Activated naive CD8-positive, alpha-beta T cell treated with anti-CD3 and anti-CD28 coated beads, Interleukin-2, amount 10 ng/mL, durations not matched to agents 7 days and 5 days (primary cell): ENCODE measurements around the gene WTAP. TPM values are rescaled to one million over a fixed set of nuclear protein-coding genes. Genes with fewer than 3 reads are reported as not detected.
"Not testable (repeated sequence)": the region's sequence is repeated elsewhere in the genome, so short reads cannot be mapped to it uniquely, and the experiment has no call there.

ENCODE experiments used
- ATAC-seq: fragments of 150-1000 bp; cut with Tn5 transposase; one replicate; pipeline ENCODE4 v1.10.0; 2021; ENCODE audit warnings: low read depth, moderate library complexity
- POLR2A ChIA-PET: fragments of 350-600 bp; sonication (Branson Sonifier 250); formaldehyde crosslinking; loops from one replicate; lab custom pipeline; 2021; ENCODE audit warnings: antibody characterized with exemption; lab: Charles Lee
- DNase-seq: peaks from one replicate; pipeline ENCODE4 v3.0.0; 2021
- H3K27ac Mint-ChIP-seq: one replicate; pipeline ENCODE4 v1.8.0; 2022; ENCODE audit warnings: mild to moderate bottlenecking, mixed read lengths
- H3K27me3 Mint-ChIP-seq: one replicate; pipeline ENCODE4 v1.8.0; 2022; ENCODE audit warnings: mild to moderate bottlenecking, moderate library complexity, mixed read lengths
- H3K36me3 Mint-ChIP-seq: one replicate; pipeline ENCODE4 v1.8.0; 2021; ENCODE audit warnings: mild to moderate bottlenecking, mixed read lengths
- H3K4me1 Mint-ChIP-seq: one replicate; pipeline ENCODE4 v1.8.0; 2021; ENCODE audit warnings: mixed read lengths
- H3K4me3 Mint-ChIP-seq: one replicate; pipeline ENCODE4 v1.8.0; 2022; ENCODE audit warnings: mild to moderate bottlenecking, moderate library complexity, mixed read lengths
- H3K9me3 Mint-ChIP-seq: one replicate; pipeline ENCODE4 v1.8.0; 2021; ENCODE audit warnings: mixed read lengths
- total RNA-seq, 2 experiments: library from RNA; stranded (reverse); gene quantifications; one replicate each; pipeline ENCODE4 v1.2.3, GENCODE V29; 2021

Gene WTAP
- total RNA-seq, 2 experiments from 2014 or later, result 127 to 129 TPM

DNA sequence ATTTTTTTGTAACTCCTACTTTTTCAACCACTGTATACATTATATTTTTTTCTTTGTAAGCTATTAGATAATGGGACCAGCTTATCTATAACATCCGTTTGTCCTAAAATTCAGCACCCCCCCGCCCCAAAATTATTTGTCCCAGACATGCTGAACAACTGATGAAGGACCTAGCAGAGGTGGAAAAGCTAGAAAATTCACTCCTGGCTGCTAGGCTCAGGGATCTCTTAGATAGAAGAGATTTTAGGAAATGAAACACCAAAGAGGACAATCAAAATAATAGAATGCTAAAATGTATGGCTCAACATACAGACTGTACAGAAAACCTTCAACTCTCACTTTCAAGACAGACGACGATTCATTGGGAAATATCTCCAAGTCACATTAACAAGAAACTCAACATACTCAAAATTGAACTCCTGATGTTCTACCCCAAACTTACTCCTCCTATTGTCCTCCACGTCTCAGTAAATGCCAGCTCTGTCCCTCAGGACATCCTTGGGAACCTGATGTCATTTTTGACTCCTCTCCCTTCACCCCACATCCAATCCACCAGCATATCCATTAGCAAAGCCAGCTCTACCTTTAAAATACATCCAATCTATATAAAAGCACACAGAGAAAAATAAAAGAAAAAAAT, 38.9 kb upstream of the WTAP start:
- no peak overlapping the region for H3K27ac Mint-ChIP-seq
- DNase-seq (no peak), ATAC-seq (no peak)
- peaks cover 33% of the 10 kb centered on the region for H3K4me1 Mint-ChIP-seq
- H3K9me3 Mint-ChIP-seq, result no peaks in the 10 kb centered on the region
- H3K4me3 Mint-ChIP-seq, result no peak overlapping the region
- H3K27me3 Mint-ChIP-seq, result no peaks in the 10 kb centered on the region
- POLR2A ChIA-PET, result interaction anchor here (1.3 kb wide), 1 partner anchor 38 kb away, joined by 3 read pairs; no protein-coding TSS in a partner anchor
- H3K36me3 Mint-ChIP-seq, result peaks cover 30% of the 10 kb centered on the region

DNA sequence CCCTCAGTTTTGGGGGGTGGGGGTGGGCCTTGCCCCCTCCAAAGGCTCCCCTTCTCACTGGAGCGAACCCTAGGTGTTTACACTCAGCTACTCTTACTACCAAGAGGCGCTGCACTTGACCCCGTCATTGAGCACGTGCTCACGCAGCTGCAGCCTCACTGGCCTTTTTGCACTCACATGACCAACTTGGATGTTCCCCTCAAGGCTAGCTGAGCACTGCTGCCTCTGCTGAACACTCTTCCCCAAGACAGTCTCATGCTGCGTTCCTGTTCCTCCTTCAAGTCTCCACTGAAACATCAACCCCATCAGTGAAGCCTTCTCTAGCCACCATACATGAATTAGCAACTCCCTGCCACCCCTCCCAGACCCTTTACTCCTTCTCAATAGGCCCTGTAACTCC, 38.3 kb upstream of the WTAP start:
- peaks cover 37% of the 10 kb centered on the region for H3K4me1 Mint-ChIP-seq
- H3K27me3 Mint-ChIP-seq, result no peaks in the 10 kb centered on the region
- no peak overlapping the region for H3K4me3 Mint-ChIP-seq
- H3K9me3 Mint-ChIP-seq, result no peaks in the 10 kb centered on the region
- no peak overlapping the region for H3K27ac Mint-ChIP-seq
- H3K36me3 Mint-ChIP-seq, result peaks cover 28% of the 10 kb centered on the region
- no peak for DNase-seq
- ATAC-seq, result no peak
- POLR2A ChIA-PET, result interaction anchor here (1.3 kb wide), 1 partner anchor 38 kb away, joined by 3 read pairs; no protein-coding TSS in a partner anchor

DNA sequence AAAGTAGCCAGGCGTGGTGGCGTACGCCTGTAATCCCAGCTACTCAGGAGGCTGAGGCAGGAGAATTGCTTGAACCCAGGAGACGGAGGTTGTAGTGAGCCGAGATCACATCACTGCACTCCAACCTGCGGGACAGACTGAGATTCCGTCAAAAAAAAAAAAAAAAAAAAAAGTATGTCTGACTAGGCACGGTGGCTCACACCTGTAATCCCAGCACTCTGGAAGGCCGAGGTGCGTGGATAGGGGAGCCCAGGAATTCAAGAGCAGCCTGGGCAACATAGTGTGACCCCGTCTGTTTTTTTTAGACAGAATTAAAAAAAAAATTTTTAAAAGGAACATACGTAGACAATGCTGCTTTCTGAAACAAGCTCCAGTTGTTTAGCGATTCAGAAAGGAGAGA, 37.2 kb upstream of the WTAP start:
- H3K4me1 Mint-ChIP-seq, result peaks cover 47% of the 10 kb centered on the region
- not testable (repeated sequence) for DNase-seq, H3K27ac Mint-ChIP-seq, H3K9me3 Mint-ChIP-seq, ATAC-seq, H3K4me3 Mint-ChIP-seq, H3K27me3 Mint-ChIP-seq
- H3K36me3 Mint-ChIP-seq, result peaks cover 27% of the 10 kb centered on the region
- POLR2A ChIA-PET, result interaction anchor here (4.2 kb wide), 1 partner anchor 100 kb away, joined by 27 read pairs; the partner anchor contains the start of genes MRPL18 and TCP1

DNA sequence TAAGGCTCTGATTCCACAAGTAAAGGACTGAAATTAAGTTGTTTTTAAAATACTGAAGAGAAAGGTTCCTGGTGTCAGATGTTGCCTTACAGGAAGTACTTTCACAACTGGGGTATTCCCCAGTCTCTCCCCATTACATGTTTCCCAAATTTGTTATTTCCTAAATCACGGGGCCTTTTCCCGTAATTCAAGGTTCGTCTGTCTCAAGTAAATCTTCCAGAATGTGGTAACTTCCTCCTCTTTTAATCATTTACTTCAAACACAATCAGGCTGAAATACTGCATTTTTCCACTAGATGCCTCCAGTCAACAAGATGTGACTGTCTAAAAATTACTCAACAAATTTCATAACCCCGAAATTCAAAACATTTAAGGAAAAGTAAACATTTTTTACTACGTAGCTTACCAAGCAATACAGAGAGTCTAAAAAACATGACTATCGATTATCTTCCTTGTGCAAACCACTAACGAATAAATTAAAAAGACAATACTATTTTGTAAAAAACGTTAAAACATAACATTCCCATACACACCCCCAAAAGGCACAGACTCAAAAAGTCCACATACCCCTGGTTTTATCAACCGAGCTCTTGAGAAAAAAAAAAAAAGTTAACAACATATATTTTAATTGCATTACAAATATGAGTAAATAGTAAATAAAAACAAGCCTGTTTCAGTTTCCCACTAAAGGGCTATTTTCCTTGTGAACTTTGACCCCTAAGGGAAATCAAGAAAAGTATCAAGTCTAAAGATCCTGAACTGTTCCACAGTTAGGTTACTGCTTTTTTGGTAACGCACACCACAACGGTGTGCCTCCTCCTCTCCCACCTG, 36.0 kb upstream of the WTAP start:
- Mint-ChIP-seq H3K4me1 (peaks cover 47% of the 10 kb centered on the region), H3K27ac (peak overlapping the region; percentile 92), H3K27me3 (no peaks in the 10 kb centered on the region), H3K9me3 (no peaks in the 10 kb centered on the region), H3K36me3 (peaks cover 27% of the 10 kb centered on the region), H3K4me3 (peak overlapping the region; percentile 91)
- no peak for ATAC-seq
- DNase-seq, result no peak
- POLR2A ChIA-PET, result interaction anchor here (0.7 to 4.7 kb wide), 5 partner anchors 10 to 118 kb away, joined by 3 to 46 read pairs (median 14); partner anchors contain the start of genes ACAT2, MRPL18, TCP1 and WTAP

DNA sequence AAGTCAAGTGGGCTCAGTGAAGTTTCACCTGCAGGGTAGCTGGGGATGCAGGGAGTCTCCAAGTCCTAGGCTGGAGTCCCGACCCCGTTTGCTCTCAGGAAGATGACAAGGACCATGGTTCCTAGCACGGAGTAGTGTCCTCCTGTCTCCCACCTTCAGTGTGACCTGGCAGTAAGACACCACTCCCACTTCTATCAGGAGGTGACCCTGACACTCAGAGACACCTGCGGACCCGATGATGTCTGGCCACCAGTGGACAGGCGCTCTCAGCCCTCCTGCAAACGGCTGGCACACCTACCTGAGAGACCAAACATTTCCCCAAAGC, 35.4 kb upstream of the WTAP start:
- Mint-ChIP-seq H3K4me3 (peak overlapping the region; percentile 91), H3K27me3 (no peaks in the 10 kb centered on the region)

DNA sequence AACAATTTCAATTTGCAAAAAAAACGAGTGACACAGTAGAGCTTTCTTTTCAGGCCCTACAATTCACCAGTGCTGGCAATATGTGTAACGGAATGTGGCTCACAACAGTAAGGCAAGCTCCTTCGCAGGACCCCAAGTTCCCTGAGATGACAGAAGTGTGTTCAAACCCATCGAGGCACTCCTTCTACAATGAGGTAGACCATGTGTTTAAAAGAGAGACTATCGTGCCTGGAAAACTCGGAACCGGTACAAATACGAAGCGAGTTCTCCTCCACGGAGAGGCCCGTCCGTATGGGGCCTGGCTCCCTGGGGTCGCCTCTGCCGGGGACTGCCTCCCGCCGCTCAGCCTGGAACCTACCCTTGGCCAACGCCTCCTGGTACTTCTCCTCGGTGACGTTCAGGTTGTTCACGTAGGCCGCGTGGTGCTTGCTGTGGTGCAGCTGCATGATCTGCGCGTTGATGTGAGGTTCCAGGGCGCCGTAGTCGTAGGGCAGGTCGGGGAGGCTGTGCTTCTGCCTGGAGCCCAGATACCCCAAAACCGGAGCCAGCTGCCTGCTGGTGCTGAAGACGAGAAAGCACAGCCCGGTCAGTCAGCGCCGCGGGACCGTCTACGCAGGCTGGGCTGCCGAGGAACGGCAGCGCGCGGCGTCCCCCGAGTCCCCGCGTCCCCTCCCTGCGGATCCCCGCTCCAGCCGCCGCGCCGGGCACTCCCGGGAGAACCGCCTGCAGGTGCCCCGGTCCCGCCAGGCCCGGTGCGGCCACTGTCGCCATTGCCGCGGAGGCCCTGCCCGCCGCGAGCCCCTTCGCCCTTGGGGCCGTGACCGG, 34.8 kb upstream of the WTAP start:
- POLR2A ChIA-PET, result interaction anchor here (0.7 to 4.7 kb wide), 6 partner anchors 11 to 171 kb away, joined by 3 to 46 read pairs (median 8); partner anchors contain the start of genes ACAT2, MRPL18, TCP1 and WTAP
- peak overlapping the region; percentile 91 for H3K4me3 Mint-ChIP-seq
- H3K9me3 Mint-ChIP-seq, result no peaks in the 10 kb centered on the region
- H3K27ac Mint-ChIP-seq, result peak overlapping the region; percentile 92
- peaks cover 40% of the 10 kb centered on the region for H3K4me1 Mint-ChIP-seq
- H3K36me3 Mint-ChIP-seq, result peaks cover 19% of the 10 kb centered on the region
- DNase-seq (no peak), ATAC-seq (peak; percentile 52)
- no peaks in the 10 kb centered on the region for H3K27me3 Mint-ChIP-seq

More for the DNA sequence above, 35.4 kb upstream of the WTAP start:
- POLR2A ChIA-PET, result interaction anchor here (0.7 to 4.7 kb wide), 5 partner anchors 10 to 117 kb away, joined by 3 to 46 read pairs (median 14); partner anchors contain the start of genes ACAT2, MRPL18, TCP1 and WTAP
- peaks cover 23% of the 10 kb centered on the region for H3K36me3 Mint-ChIP-seq
- peak overlapping the region; percentile 92 for H3K27ac Mint-ChIP-seq
- ATAC-seq, result no peak
- H3K9me3 Mint-ChIP-seq, result no peaks in the 10 kb centered on the region
- DNase-seq, result peak; percentile 42
- H3K4me1 Mint-ChIP-seq, result peaks cover 44% of the 10 kb centered on the region

DNA sequence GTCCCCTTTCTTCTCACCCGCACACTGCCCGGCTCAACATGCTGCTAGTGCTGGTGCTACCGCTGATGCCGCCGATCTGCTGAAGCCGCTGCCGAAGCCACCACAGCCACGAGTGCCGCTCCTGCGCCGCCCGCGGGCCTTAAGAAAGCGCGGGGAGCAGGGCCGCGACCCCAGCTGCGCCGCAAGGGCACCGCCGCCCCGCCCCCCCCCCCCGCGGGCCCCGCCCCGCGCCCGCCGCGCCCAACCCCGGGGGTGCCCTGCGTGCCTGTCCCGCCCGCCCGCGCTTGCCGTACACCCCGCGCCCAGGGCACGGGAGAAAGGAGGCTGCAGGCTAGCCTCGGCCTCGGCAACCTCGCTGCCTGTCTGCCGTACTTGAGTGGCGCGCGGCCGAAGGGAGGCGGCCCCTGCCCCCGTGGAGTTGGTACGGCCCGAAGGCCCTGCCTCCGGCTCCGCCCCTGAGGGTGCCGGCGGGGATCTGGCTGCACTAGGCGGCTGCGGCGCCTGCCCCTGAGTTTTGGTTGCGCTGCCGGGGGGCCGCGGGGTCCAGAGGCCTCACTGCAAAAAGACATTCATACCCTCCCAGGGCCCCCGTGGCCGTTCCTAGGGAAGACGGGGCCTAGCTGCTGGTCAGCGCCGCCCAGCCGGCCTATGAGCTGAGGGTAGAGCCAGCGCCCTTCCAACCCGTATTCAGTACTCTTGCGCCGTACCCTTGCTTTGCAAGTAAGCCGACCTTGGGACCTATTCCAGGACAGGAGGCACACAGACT, 34.0 kb upstream of the WTAP start, which contains the start of gene SOD2:
SOD2 (minus strand) TSS at position 114 of the 766 bp plus-strand sequence; CDS start at position 40, 74 bp downstream.
- peak; percentile 90 for DNase-seq
- peaks cover 36% of the 10 kb centered on the region for H3K4me1 Mint-ChIP-seq
- H3K27ac Mint-ChIP-seq, result peak within 1 kb of the TSS; percentile 93

DNA sequence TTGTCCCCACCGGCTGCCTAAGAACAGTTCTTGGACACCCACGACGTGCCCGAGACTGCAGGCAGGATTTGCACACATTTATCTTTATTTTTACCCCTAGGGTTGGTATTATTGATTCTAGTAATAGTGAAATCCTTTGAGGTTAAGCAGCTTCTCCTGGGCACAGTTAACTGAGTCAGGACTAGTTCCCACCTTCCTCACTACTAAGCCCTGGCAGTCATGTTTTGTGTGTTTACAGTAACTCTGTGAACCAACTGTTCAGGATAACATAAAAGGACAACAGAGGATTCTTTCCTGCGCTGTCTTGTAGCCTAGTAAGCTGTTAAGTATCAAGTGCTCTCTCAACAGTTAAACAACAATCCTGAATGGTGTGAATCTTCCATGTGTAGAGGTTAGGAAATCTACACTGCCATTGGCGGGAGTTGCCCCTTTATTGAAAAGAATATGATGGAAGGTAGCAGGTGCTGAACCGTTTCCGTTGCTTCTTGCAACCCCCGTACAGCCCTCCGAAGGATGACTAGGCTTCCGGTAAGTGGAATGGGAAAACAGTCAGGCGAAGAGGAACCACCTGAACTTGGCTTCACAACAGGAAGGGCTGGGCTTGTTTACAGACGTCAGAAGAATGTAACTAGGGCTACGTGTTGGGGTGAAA, 33.3 kb upstream of the WTAP start:
- Mint-ChIP-seq H3K36me3 (peaks cover 9% of the 10 kb centered on the region), H3K27me3 (no peaks in the 10 kb centered on the region), H3K4me3 (peak overlapping the region; percentile 94), H3K9me3 (no peaks in the 10 kb centered on the region), H3K4me1 (peaks cover 29% of the 10 kb centered on the region), H3K27ac (peak overlapping the region; percentile 93)
- POLR2A ChIA-PET, result interaction anchor here (0.8 to 4.7 kb wide), 5 partner anchors 34 to 113 kb away, joined by 3 to 46 read pairs (median 14); partner anchors contain the start of genes ACAT2, MRPL18, TCP1 and WTAP
- no peak for DNase-seq
- ATAC-seq, result no peak

More for the DNA sequence above, 34.0 kb upstream of the WTAP start, which contains the start of gene SOD2:
- peak; percentile 77 for ATAC-seq
- POLR2A ChIA-PET, result interaction anchor here (1.0 to 4.7 kb wide), 5 partner anchors 34 to 170 kb away, joined by 3 to 46 read pairs (median 14); partner anchors contain the start of genes ACAT2, MRPL18, TCP1 and WTAP
- Mint-ChIP-seq H3K27me3 (no peaks in the 10 kb centered on the region), H3K4me3 (peak within 1 kb of the TSS; percentile 94), H3K36me3 (peaks cover 15% of the 10 kb centered on the region), H3K9me3 (no peaks in the 10 kb centered on the region)

DNA sequence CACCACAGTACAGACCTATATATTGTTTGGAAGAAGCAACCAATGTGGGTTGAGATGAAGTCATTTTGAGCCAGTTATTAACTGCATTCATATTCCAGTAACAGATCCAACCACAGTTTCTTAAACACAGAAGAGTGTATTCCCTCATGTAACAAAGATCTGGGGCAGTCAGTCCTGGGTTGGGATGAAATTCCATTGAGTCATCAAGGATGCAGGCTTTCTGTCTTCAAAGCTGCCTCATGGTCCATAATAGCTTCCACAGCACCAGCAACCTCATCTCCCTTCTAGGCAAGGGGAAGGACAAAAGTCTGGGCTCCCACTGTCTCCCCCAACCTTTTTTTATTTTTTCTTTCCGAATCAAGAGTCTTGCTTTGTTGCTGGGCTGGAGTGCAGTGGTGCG, 31.3 kb upstream of the WTAP start:
- no peak for ATAC-seq
- POLR2A ChIA-PET, result interaction anchor here (3.2 to 4.7 kb wide), 3 partner anchors 31 to 65 kb away, joined by 13 to 46 read pairs (median 14); partner anchors contain the start of genes ACAT2 and WTAP
- no peak for DNase-seq
- Mint-ChIP-seq H3K36me3 (peaks cover 7% of the 10 kb centered on the region), H3K4me3 (no peak overlapping the region), H3K27ac (peak overlapping the region; percentile 34), H3K27me3 (no peaks in the 10 kb centered on the region), H3K4me1 (peaks cover 25% of the 10 kb centered on the region), H3K9me3 (no peaks in the 10 kb centered on the region)

DNA sequence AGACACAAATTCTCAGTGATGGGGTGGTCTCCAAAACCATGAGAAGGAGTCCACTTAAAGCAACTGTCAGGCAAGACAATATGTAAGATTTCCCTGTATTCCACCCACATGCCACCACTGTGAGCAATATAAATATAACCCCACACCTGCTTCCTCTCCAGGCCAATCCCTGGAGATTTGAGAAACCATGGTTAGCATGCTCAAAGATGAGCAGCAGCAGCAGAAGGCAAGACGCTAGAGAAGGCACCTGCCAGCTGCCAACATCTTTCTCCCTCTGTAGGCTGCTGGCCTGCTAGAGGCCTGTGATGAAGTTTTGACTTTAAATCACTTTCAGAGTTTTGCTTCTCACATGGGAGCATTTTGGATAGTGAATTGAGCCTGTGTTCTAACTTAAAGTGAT, 26.3 kb upstream of the WTAP start:
- no peak for ATAC-seq
- POLR2A ChIA-PET, result no interaction called here
- DNase-seq, result no peak
- peaks cover 2% of the 10 kb centered on the region for H3K27me3 Mint-ChIP-seq
- H3K9me3 Mint-ChIP-seq, result peaks cover 4% of the 10 kb centered on the region
- H3K27ac Mint-ChIP-seq, result no peak overlapping the region
- peaks cover 1% of the 10 kb centered on the region for H3K4me1 Mint-ChIP-seq
- no peak overlapping the region for H3K4me3 Mint-ChIP-seq
- H3K36me3 Mint-ChIP-seq, result peaks cover 2% of the 10 kb centered on the region

DNA sequence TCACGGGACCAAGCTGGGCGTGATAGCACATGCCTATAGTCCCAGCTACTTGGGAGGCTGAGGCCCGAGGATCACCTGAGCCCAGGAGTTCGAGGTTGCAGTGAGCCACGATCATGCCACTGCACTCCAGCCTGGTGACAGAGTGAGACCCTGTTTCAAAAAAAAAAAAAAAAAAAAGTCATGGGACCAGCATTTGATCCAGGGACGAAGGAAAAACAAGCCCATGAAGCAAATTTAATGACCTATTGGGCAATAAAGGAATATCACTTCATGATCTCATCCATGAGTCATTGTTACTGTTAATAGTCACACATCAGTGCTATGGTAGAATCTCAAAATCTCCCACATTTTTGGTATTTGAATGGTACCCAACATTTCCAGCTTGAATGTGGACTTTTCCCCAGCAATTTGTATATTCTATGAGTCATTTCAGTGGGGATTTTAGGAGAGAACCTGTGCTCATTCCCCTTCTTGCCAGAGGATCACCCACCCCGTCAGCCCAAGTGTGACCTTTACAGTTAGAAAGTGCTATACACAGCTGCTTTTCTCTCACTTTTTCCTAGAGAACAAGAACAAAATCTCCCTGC, 25.8 kb upstream of the WTAP start:
- Mint-ChIP-seq H3K4me3 (no peak overlapping the region), H3K4me1 (peaks cover 1% of the 10 kb centered on the region), H3K27ac (no peak overlapping the region), H3K36me3 (peaks cover 2% of the 10 kb centered on the region), H3K27me3 (peaks cover 2% of the 10 kb centered on the region), H3K9me3 (peaks cover 4% of the 10 kb centered on the region)
- DNase-seq (no peak), ATAC-seq (no peak)
- POLR2A ChIA-PET, result no interaction called here
